WTC11 (cell line): ENCODE data around the gene C10orf90.

ENCODE experiments used
- CTCF ChIP-seq: fragments of 200-600 bp; IDR thresholded peaks from 2 replicates; pipeline ENCODE4 v1.8.0; 2022; ENCODE audit warnings: antibody characterized with exemption
- TEAD1 ChIP-seq: sonication (generic); formaldehyde crosslinking; IDR thresholded peaks from 2 replicates; pipeline ENCODE4 v1.8.0; 2022; ENCODE audit warnings: mild to moderate bottlenecking, missing genetic modification reagents

DNA sequence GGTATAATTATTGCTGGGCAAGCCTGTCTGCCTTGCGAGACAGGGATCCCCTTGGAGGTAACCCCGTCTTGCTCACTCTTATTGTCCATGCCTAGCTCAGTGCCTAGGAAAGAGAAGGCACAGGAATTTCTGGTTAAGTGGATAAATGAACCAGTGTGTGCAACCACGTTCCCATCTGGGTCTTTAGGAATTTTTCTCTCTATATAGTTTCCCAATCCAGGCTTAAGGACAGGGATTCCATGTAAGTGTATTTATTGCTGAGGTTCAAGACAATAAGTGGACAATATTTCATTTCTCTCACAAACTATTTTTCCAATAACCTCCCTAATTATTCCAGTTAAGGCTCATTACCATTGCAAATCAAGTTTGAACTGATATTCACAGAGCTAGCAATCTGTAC is 273.3 kb downstream of the C10orf90 start:
- no peak for TF ChIP-seq CTCF
- no peak for TF ChIP-seq TEAD1 (CRISPR knock-in tag)
